ENCODE data around the gene ZNF771.

- TF ChIP-seq CTCF (optimal IDR thresholded peaks at IDR 0.05 in 1 of 3, IDR thresholded peaks at IDR 0.05 in 1 of 3, conservative IDR thresholded peaks at IDR 0.05 in 1 of 3; ENCODE audit: extremely low read depth in 1 of 3, insufficient read depth in 2 of 3, low read length in 3 of 3) (no peak), EZH2 (IDR thresholded peaks at IDR 0.05; ENCODE audit: low read length) (no peak)
These were observed 26.6 kb upstream of the ZNF771 start for GRCh38 chr16:30380803-30381208.
